Body of pancreas (tissue), 4 donors: ENCODE results near the gene ARSG. TPM values are rescaled to one million over a fixed set of nuclear protein-coding genes. Genes with fewer than 3 reads are reported as not detected.

Experiments used
- ATAC-seq: fragments of 150-250 bp; one replicate; pipeline ENCODE4 v1.9.1; 2016
- DNase-seq, 4 donors: peaks; one replicate each; pipeline ENCODE4 v3.0.0-alpha.2; 2019
- H3K27ac ChIP-seq, 4 donors: fragments of 200-600 bp; sonication (generic); 1 replicate in 3 of 4; 2 replicates in 1 of 4; pipeline versions ENCODE4 v1.5.1 to v1.6.1; 2016 to 2019; ENCODE audit warnings: mild to moderate bottlenecking in 1 of 4, mixed read lengths in 1 of 4, moderate library complexity in 1 of 4
- H3K27me3 ChIP-seq, 2 donors: fragments of 200-600 bp; sonication (generic); one replicate each; pipeline ENCODE4 v1.6.0; 2016; ENCODE audit warnings: mild to moderate bottlenecking in 1 of 2
- H3K36me3 ChIP-seq, 2 donors: fragments of 200-600 bp; sonication (generic); replicated peaks in 1 of 2; 2 replicates each; pipeline ENCODE4 v1.5.1; 2016; ENCODE audit warnings: low read depth in 2 of 2; ENCODE audit not compliant: insufficient read depth in 1 of 2
- H3K4me1 ChIP-seq: fragments of 200-600 bp; sonication (generic); one replicate; pipeline ENCODE4 v1.6.0; 2016
- H3K4me3 ChIP-seq, 2 donors: fragments of 200-600 bp; sonication (generic); 1 replicate in 1 of 2; 2 replicates in 1 of 2; pipeline ENCODE4 v1.5.1; 2016 to 2019
- H3K9me3 ChIP-seq, 3 donors: fragments of 200-600 bp; sonication (generic); 1 replicate in 2 of 3; 2 replicates in 1 of 3; pipeline ENCODE4 v1.5.1; 2016
- POLR2A ChIP-seq, 3 donors: fragments of 450-650 bp; IDR thresholded peaks; one replicate each; pipeline ENCODE4 v1.6.1; 2016; ENCODE audit warnings: antibody characterized with exemption in 3 of 3, mild to moderate bottlenecking in 2 of 3
- WGBS, 2 donors: methylation state at CpG; one replicate each; pipeline ENCODE4 v1.1.5; 2017; 5-methylcytosine and 5-hydroxymethylcytosine counted together
- intact Hi-C: fragments of 100-400 bp; cut with DNase I; formaldehyde crosslinking; loops from one replicate; pipeline ENCODE4 v1.15.1; 2023
- total RNA-seq, 2 donors: library from RNA; depleted of rRNA; stranded (reverse); fragments of >200 nt; gene quantifications; one replicate each; pipeline ENCODE4 v1.1.0, GENCODE V29; 2016
- TF ChIP-seq, protein P1 (sequence below), 7 experiments: fragments of 450-650 bp in 4 of 7; fragments of 200-600 bp in 3 of 7; sonication (generic) in 3 of 7; IDR thresholded peaks; one replicate each; pipeline ENCODE4 v1.5.1; 2016 to 2019; ENCODE audit warnings: antibody characterized with exemption in 7 of 7

ARSG gene
- total RNA-seq, 2 donors from 2014 or later = 0.52 to 1.6 TPM

DNA sequence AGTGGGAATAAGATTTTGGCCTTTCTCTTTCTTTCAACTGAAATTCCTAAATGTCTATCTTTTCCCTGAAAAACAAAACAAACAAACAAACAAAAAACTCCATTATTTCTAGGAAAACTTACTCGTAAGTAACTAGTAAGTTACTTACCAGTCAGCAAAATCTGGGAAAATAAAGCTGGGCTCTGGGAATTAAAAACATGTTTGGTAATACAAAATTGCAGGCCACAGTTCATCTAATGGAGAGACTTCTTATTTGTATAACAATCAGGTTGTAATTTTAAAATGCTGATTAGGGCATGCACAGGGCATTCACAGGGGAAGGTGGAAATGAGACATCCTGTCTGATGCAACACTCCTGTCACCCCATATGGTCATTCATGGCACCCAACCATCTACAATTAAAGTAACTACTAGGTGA lies 169.8 kb downstream of the ARSG start:
- no peak for TF ChIP-seq POLR2A (IDR thresholded peaks at IDR 0.05)
- TF ChIP-seq, protein P1, sequence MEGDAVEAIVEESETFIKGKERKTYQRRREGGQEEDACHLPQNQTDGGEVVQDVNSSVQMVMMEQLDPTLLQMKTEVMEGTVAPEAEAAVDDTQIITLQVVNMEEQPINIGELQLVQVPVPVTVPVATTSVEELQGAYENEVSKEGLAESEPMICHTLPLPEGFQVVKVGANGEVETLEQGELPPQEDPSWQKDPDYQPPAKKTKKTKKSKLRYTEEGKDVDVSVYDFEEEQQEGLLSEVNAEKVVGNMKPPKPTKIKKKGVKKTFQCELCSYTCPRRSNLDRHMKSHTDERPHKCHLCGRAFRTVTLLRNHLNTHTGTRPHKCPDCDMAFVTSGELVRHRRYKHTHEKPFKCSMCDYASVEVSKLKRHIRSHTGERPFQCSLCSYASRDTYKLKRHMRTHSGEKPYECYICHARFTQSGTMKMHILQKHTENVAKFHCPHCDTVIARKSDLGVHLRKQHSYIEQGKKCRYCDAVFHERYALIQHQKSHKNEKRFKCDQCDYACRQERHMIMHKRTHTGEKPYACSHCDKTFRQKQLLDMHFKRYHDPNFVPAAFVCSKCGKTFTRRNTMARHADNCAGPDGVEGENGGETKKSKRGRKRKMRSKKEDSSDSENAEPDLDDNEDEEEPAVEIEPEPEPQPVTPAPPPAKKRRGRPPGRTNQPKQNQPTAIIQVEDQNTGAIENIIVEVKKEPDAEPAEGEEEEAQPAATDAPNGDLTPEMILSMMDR (IDR thresholded peaks at IDR 0.05) = no peak
- no peaks in the 10 kb centered on the region for H3K27me3 ChIP-seq
- peaks cover 41% of the 10 kb centered on the region for H3K4me1 ChIP-seq
- ATAC-seq (no peak), DNase-seq (no peak)
- H3K4me3 ChIP-seq = no peak overlapping the region
- no peak overlapping the region for H3K27ac ChIP-seq
- H3K9me3 ChIP-seq = no peaks in the 10 kb centered on the region
- H3K36me3 ChIP-seq = no peaks in the 10 kb centered on the region
- intact Hi-C loops = loop anchor here (10.0 kb wide), 1 partner anchor 196 kb away; no protein-coding TSS in a partner anchor
- WGBS, 2 donors = 79 to 90% methylated on average over 1 of the region's 1 CpG

DNA sequence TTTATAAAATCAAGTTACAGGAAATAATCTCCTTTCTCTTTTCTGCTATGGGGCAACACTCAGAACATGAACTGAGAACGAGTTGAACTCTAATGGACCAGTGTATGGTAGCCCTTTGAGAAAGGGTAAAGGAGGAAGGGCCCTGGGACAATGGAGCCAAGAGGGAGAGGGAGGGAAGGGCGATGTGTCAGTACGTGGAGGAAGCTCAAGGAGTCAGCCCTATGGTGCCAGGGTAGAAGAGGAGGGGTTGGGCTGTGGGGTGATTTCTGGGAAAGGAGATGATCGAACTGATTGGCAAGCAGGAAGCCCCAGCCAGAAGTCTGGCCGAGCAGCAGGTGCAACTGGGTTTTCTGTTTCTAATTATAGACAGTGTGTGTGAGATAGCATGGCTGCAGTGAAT lies 170.3 kb downstream of the ARSG start:
- 31 to 33% methylated on average over 5 of the region's 5 CpGs for WGBS, 2 donors
- DNase-seq (peak; percentile 22 to 38 (median 30)), ATAC-seq (no peak)
- H3K27ac ChIP-seq = no peak overlapping the region
- H3K9me3 ChIP-seq = no peaks in the 10 kb centered on the region
- H3K4me1 ChIP-seq = peaks cover 36% of the 10 kb centered on the region
- no peaks in the 10 kb centered on the region for H3K27me3 ChIP-seq
- TF ChIP-seq, protein P1 (IDR thresholded peaks at IDR 0.05) = no peak
- TF ChIP-seq POLR2A (IDR thresholded peaks at IDR 0.05) = no peak
- H3K4me3 ChIP-seq = no peak overlapping the region
- intact Hi-C loops = loop anchor here (10.0 kb wide), 1 partner anchor 197 kb away; no protein-coding TSS in a partner anchor
- no peaks in the 10 kb centered on the region for H3K36me3 ChIP-seq

DNA sequence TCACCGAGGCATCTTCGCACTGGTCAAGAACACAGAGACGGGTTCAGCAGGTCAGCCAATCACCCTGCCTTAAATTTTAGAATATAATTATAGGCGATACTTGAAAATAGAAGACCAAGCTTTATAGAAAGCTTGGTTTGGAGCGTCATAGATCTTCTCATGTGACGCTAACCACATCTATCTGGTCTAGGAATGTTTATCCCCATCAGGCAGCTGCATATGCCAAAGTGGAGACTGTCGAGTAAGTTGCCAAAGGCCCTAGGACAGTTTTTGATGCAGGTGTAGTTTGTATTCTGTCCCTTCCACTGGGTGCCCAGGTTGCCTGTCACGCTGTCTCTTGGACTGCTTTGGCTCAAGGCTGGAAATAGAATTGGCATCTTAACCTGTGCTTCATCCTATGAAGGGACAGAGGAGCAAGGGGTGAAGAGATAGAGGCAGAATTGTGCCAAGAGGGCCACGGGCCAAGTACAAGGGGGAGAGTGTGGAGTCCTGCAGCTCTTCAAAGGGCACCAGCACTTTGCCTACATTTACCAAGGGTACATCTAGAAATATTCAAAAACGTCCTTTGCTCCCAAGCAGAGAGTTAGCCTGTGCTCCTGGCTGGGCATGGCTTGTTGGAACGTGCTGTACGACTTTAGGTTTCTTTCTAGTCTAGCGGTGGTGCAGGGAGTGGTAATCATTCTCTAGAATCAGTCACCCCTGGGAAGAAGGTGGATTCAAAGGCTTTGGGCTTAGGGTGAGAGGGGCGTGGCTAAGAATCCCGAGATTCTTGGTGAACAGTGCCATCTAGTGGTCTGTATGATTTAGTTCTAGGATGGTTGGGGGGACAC lies 171.3 kb downstream of the ARSG start:
- 41 to 45% methylated on average over 15 of the region's 15 CpGs for WGBS, 2 donors
- Histone ChIP-seq H3K27ac (no peak overlapping the region), H3K36me3 (no peaks in the 10 kb centered on the region), H3K9me3 (no peaks in the 10 kb centered on the region), H3K4me1 (peaks cover 36% of the 10 kb centered on the region), H3K4me3 (no peak overlapping the region), H3K27me3 (no peaks in the 10 kb centered on the region)
- intact Hi-C loops = loop anchor here (10.0 kb wide), 1 partner anchor 198 kb away; no protein-coding TSS in a partner anchor
- peak; percentile 68 to 79 (median 76) for DNase-seq
- TF ChIP-seq, protein P1 (IDR thresholded peaks at IDR 0.05) = peak; percentile 45 to 84 (median 80)
- TF ChIP-seq POLR2A (IDR thresholded peaks at IDR 0.05) = no peak
- ATAC-seq = peak; percentile 81

DNA sequence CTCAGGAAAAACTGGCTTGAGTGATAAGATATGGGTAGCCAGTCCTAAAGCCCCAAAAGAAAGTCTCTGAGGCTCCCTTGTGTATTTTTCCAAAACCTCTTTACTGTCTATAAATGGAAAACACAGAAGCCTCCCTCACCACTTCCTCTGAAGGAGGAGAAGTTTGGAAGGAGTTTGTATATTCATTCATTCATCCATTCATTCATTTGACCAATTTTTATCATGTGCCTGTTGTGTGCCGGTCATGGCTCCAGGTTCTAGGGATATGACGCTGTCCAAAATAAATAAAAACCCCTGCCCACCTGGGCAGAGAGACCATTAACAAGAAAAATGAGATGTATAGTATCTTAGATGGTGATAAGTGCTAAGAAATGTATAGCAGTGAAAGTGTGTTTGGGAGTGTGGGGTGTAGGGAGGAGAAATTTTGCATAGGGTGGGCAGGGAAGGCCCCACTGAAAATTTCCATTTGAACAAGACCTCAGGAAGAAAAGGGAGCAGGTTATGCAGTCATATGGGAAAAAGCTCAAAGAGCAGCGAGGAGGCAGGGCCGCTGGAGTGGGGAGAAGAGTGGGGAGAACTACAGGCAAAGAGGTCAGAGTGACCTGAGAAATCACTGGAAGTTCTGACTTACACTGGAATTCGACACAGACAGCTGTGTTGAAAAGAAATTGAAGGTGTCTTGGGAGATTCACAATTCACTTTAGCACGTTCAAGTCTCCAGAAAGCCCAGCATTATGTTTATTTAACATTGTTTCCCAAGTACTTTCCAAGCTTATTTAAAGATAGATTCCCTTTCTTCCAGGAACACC lies 172.1 kb downstream of the ARSG start:
- no peak for DNase-seq
- Histone ChIP-seq H3K9me3 (no peaks in the 10 kb centered on the region), H3K36me3 (no peaks in the 10 kb centered on the region), H3K4me1 (peaks cover 33% of the 10 kb centered on the region), H3K27me3 (no peaks in the 10 kb centered on the region), H3K4me3 (no peak overlapping the region), H3K27ac (no peak overlapping the region)
- WGBS, 2 donors = 30 to 37% methylated on average over 6 of the region's 6 CpGs
- intact Hi-C loops = loop anchor here (10.0 kb wide), 1 partner anchor 199 kb away; no protein-coding TSS in a partner anchor
- no peak for ATAC-seq
- TF ChIP-seq, protein P1 (IDR thresholded peaks at IDR 0.05) = peak in 1 of 7 experiments; percentile 5
- TF ChIP-seq POLR2A (IDR thresholded peaks at IDR 0.05) = no peak
